Ramos (cell line): ENCODE measurements around the gene OAS3.
"Not testable (repeated sequence)": the region's sequence is repeated elsewhere in the genome, so short reads cannot be mapped to it uniquely, and the experiment has no call there.

Experiments used
- in situ Hi-C: fragments of 300-500 bp; cut with MboI; formaldehyde crosslinking; loops from one replicate; pipeline ENCODE4 v1.14.3; 2022; ENCODE audit warnings: low sequenced_read_pairs; ENCODE audit not compliant: unreplicated experiment

The OAS3 gene

GRCh38 chr12:112916270-112916669 is 22.0 kb upstream of the OAS3 start:
- in situ Hi-C loops, result no loop called here

- in situ Hi-C loops, result no loop called here
Measured at GRCh38 chr12:112919121-112919520, 19.2 kb upstream of the OAS3 start.

GRCh38 chr12:112924986-112925385 is 13.3 kb upstream of the OAS3 start:
- in situ Hi-C loops, result no loop called here

DNA sequence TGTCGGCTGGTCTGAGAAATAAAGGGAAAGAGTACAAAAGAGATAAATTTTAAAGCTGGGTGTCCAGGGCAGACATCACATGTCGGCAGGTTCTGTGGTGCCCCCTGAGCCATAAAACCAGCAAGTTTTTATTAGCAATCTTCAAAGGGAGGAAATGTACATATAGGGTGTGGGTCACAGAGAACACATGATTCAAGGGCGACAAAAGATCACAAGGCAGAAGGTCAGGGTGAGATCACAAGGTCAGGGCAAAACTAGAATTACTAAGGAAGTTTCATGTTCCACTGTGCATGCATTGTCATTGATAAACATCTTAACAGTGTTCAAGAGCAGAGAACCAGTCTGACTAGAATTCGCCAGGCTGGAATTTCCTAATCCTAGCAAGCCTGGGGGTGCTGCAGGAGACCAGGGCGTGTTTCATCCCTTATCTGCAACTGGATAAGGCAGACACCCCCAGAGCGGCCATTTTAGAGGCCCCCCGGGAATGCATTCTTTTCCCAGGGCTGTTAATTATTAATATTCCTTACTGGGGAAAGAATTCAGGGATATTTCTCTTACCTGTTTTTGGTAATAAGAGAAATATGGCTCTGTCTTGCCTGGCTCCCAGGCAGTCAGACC is 11.7 kb upstream of the OAS3 start:
- in situ Hi-C loops, result not testable (repeated sequence)

DNA sequence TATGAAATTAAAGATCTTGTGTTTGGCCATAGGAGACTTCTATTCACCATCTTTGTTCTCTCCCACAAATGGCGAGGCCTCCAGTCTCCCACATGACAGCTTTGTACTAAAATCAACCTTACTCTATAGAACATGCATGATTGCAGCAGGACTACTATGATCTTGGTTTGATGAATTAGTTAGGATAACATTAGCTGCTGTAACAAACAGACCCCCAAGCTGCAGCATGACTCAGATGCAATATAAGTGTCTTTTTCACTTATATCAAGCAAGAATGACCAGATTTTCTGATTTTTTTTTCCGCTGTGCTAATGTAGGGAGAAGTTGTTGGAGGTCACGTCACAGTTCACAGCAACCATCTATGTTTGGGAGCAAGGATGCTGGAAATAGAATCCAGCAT is 10.8 kb upstream of the OAS3 start:
- in situ Hi-C loops, result no loop called here

DNA sequence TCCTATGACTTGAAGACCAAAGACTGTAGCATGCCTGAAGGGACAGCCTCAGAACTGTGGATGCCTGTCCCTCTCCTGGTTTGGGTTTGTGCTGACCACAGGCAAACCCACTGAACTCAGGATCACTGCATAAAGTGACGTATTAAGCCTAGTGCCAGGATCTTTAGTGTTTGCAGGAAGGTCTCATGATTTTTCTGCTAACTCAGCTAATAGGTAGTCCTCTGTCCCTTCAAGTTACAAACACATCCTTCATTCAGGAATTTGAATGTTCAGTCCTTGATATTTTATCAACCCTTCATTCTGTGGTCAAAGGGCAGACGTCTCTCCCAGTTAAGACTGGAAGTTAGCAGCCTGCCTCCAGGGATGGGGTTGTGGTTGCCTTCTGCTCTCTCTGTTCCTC is 10.3 kb upstream of the OAS3 start:
- in situ Hi-C loops, result no loop called here

GRCh38 chr12:112928978-112929377 is 9.3 kb upstream of the OAS3 start:
- in situ Hi-C loops, result no loop called here

GRCh38 chr12:112929715-112930114 is 8.6 kb upstream of the OAS3 start:
- in situ Hi-C loops, result no loop called here

- in situ Hi-C loops, result no loop called here
Measured at GRCh38 chr12:112930350-112930749, 7.9 kb upstream of the OAS3 start.

- in situ Hi-C loops, result no loop called here
Measured at GRCh38 chr12:112932485-112933128, 5.7 kb upstream of the OAS3 start.

- in situ Hi-C loops, result no loop called here
Measured at GRCh38 chr12:112933129-112933505, 5.2 kb upstream of the OAS3 start.

- in situ Hi-C loops, result no loop called here
Measured at GRCh38 chr12:112936264-112936663, 2.0 kb upstream of the OAS3 start.

- in situ Hi-C loops, result no loop called here
Measured at GRCh38 chr12:112936927-112937326, 1.3 kb upstream of the OAS3 start.

- in situ Hi-C loops, result no loop called here
Measured at GRCh38 chr12:112938751-112939150, 477 bp downstream of the OAS3 start.

- in situ Hi-C loops, result no loop called here
Measured at GRCh38 chr12:112939761-112940381, 1.6 kb downstream of the OAS3 start.

GRCh38 chr12:112941528-112942335 is 3.5 kb downstream of the OAS3 start:
- in situ Hi-C loops, result no loop called here

DNA sequence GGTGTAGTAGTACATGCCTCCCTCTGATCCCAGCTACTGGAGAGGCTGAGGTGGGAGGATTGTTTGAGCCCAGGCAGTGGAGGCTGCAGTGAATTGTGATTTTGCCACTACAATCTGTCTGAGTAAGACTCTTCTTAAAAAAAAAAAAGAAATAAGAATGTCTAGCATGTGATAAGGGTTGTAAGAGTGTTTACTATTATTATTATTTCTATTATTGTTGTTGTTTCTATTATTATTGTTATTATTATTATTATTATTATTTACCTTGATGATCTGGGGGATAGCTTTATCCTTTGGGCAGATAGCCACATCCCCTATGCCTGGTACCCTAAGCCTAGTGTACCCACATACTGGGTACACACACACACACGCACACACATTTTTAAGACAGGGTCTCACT is 4.3 kb downstream of the OAS3 start:
- in situ Hi-C loops, result no loop called here

DNA sequence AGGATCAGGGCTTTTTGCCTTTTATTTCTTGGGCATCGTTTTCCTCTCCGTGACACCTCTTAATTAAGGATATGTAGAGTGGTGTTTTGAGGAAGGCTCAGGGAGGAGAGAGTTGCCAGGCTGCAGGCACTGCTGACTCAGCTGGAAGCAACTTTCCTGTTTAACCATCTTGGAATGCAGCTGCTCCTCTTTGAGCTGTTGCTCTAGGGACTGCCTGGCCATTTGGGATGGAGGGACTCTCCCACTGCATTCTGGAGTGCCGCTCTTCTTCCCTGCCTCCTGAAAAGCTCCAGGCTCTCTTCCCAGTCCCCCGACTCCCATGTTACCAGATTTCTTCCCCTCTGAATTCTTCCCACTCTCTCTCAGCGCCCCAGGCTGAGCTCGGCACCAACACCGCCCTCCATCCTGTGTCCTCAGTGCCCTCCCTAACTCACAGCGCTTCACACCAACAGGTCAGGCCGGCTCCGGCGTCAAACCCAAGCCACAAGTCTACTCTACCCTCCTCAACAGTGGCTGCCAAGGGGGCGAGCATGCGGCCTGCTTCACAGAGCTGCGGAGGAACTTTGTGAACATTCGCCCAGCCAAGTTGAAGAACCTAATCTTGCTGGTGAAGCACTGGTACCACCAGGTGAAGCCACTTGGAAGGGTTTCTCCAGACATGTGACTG is 5.9 kb downstream of the OAS3 start:
- in situ Hi-C loops, result no loop called here

GRCh38 chr12:112945515-112945914 is 7.2 kb downstream of the OAS3 start:
- in situ Hi-C loops, result no loop called here

- in situ Hi-C loops, result no loop called here
Measured at GRCh38 chr12:112946236-112947000, 8.1 kb downstream of the OAS3 start.
